Nephron (organoid): ENCODE data around the gene DSCAML1.

Source experiments
- H3K27ac Mint-ChIP-seq, 3 experiments: 2 replicates each; pipeline ENCODE4 v1.8.0; 2020; ENCODE audit warnings: mixed read lengths in 3 of 3, mild to moderate bottlenecking in 2 of 3, moderate library complexity in 1 of 3
- H3K27me3 Mint-ChIP-seq: 2 replicates; pipeline ENCODE4 v1.8.0; 2021; ENCODE audit warnings: low read depth, mild to moderate bottlenecking, moderate library complexity, mixed read lengths
- H3K36me3 Mint-ChIP-seq: 2 replicates; pipeline ENCODE4 v1.8.0; 2020; ENCODE audit warnings: low read depth, mixed read lengths
- H3K4me1 Mint-ChIP-seq: 2 replicates; pipeline ENCODE4 v1.8.0; 2020; ENCODE audit warnings: mixed read lengths
- H3K4me3 Mint-ChIP-seq, 3 experiments: 2 replicates each; pipeline ENCODE4 v1.8.0; 2020; ENCODE audit warnings: mild to moderate bottlenecking in 3 of 3, mixed read lengths in 3 of 3, moderate library complexity in 2 of 3
- H3K9me3 Mint-ChIP-seq: 2 replicates; pipeline ENCODE4 v1.8.0; 2020; ENCODE audit warnings: mixed read lengths
- CTCF ChIP-seq, 3 experiments: fragments of 200-600 bp; sonication (generic); IDR thresholded peaks; one replicate each; pipeline ENCODE4 v1.5.0; 2021; ENCODE audit warnings: antibody characterized with exemption in 3 of 3; ENCODE audit not compliant: unreplicated experiment in 3 of 3

The DSCAML1 gene

GRCh38 chr11:117633976-117634755 lies 162.8 kb downstream of the DSCAML1 start:
- Mint-ChIP-seq H3K9me3 (no peaks in the 10 kb centered on the region), H3K27ac (no peak overlapping the region), H3K4me1 (peaks cover 6% of the 10 kb centered on the region), H3K27me3 (peaks cover 24% of the 10 kb centered on the region), H3K4me3 (no peak overlapping the region), H3K36me3 (no peaks in the 10 kb centered on the region)
- TF ChIP-seq CTCF (IDR thresholded peaks at IDR 0.05; ENCODE audit: unreplicated experiment in 3 of 3): no peak

GRCh38 chr11:117633186-117633754 lies 163.7 kb downstream of the DSCAML1 start:
- H3K4me3 Mint-ChIP-seq: no peak overlapping the region
- H3K27me3 Mint-ChIP-seq: peaks cover 26% of the 10 kb centered on the region
- H3K36me3 Mint-ChIP-seq: no peaks in the 10 kb centered on the region
- H3K4me1 Mint-ChIP-seq: peaks cover 6% of the 10 kb centered on the region
- H3K27ac Mint-ChIP-seq: no peak overlapping the region
- no peak for TF ChIP-seq CTCF (IDR thresholded peaks at IDR 0.05; ENCODE audit: unreplicated experiment in 3 of 3)
- no peaks in the 10 kb centered on the region for H3K9me3 Mint-ChIP-seq

- peaks cover 6% of the 10 kb centered on the region for H3K4me1 Mint-ChIP-seq
- no peaks in the 10 kb centered on the region for H3K9me3 Mint-ChIP-seq
- no peak overlapping the region for H3K27ac Mint-ChIP-seq
- H3K27me3 Mint-ChIP-seq: peaks cover 25% of the 10 kb centered on the region
- no peaks in the 10 kb centered on the region for H3K36me3 Mint-ChIP-seq
- TF ChIP-seq CTCF (IDR thresholded peaks at IDR 0.05; ENCODE audit: unreplicated experiment in 3 of 3): no peak
- no peak overlapping the region for H3K4me3 Mint-ChIP-seq
Measured at GRCh38 chr11:117632306-117632705, 164.7 kb downstream of the DSCAML1 start.

- no peak overlapping the region for H3K4me3 Mint-ChIP-seq
- H3K27me3 Mint-ChIP-seq: peaks cover 29% of the 10 kb centered on the region
- no peaks in the 10 kb centered on the region for H3K36me3 Mint-ChIP-seq
- H3K27ac Mint-ChIP-seq: peak overlapping the region in 1 of 3 experiments; percentile 8
- peaks cover 6% of the 10 kb centered on the region for H3K4me1 Mint-ChIP-seq
- TF ChIP-seq CTCF (IDR thresholded peaks at IDR 0.05; ENCODE audit: unreplicated experiment in 3 of 3): no peak
- H3K9me3 Mint-ChIP-seq: no peaks in the 10 kb centered on the region
Measured at GRCh38 chr11:117631336-117632140, 165.5 kb downstream of the DSCAML1 start.

- Mint-ChIP-seq H3K36me3 (no peaks in the 10 kb centered on the region), H3K4me3 (no peak overlapping the region), H3K9me3 (no peaks in the 10 kb centered on the region), H3K27ac (no peak overlapping the region), H3K27me3 (peaks cover 21% of the 10 kb centered on the region), H3K4me1 (peaks cover under 1% of the 10 kb centered on the region)
- TF ChIP-seq CTCF (IDR thresholded peaks at IDR 0.05; ENCODE audit: unreplicated experiment in 3 of 3): no peak
Measured at GRCh38 chr11:117629891-117630538, 167.0 kb downstream of the DSCAML1 start.
